Liver (tissue), 9 donors: Measurements from ENCODE around the gene DLX2. TPM values are rescaled to one million over a fixed set of nuclear protein-coding genes. Genes with fewer than 3 reads are reported as not detected.

ENCODE experiments used
- DNase-seq: peaks from one replicate; pipeline ENCODE4 v3.0.0-alpha.2; 2017; ENCODE audit warnings: low spot score
- H3K27ac ChIP-seq, 2 donors: one replicate each; pipeline ENCODE4 v1.7.0; 2013; ENCODE audit warnings: inconsistent platforms in 2 of 2, low read length in 2 of 2, control low read depth in 1 of 2, low read depth in 1 of 2, mild to moderate bottlenecking in 1 of 2
- H3K27me3 ChIP-seq, 4 donors: one replicate each; pipeline versions ENCODE4 v1.6.1 to v1.7.0; 2013; ENCODE audit warnings: low read length in 3 of 4, inconsistent platforms in 1 of 4, mild to moderate bottlenecking in 1 of 4, moderate library complexity in 1 of 4; ENCODE audit not compliant: control insufficient read depth in 4 of 4, insufficient read depth in 4 of 4
- H3K36me3 ChIP-seq, 4 donors: one replicate each; pipeline versions ENCODE4 v1.6.1 to v1.7.0; 2013; ENCODE audit warnings: low read length in 3 of 4, mild to moderate bottlenecking in 3 of 4, low read depth in 1 of 4, moderate library complexity in 1 of 4; ENCODE audit not compliant: control insufficient read depth in 4 of 4, insufficient read depth in 3 of 4
- H3K4me1 ChIP-seq, 4 donors: one replicate each; pipeline versions ENCODE4 v1.6.1 to v1.7.0; 2013; ENCODE audit warnings: low read length in 3 of 4, mild to moderate bottlenecking in 3 of 4, moderate library complexity in 1 of 4; ENCODE audit not compliant: control insufficient read depth in 4 of 4, insufficient read depth in 4 of 4
- H3K4me3 ChIP-seq, 3 donors: one replicate each; pipeline versions ENCODE4 v1.6.1 to v1.7.0; 2013; ENCODE audit warnings: low read length in 3 of 3, control low read depth in 1 of 3, low read depth in 1 of 3, mild to moderate bottlenecking in 1 of 3
- H3K9ac ChIP-seq, 2 donors: one replicate each; pipeline ENCODE4 v1.7.0; 2013; ENCODE audit warnings: low read length in 2 of 2, mild to moderate bottlenecking in 2 of 2, moderate library complexity in 2 of 2, control low read depth in 1 of 2, low read depth in 1 of 2
- H3K9me3 ChIP-seq, 4 donors: one replicate each; pipeline versions ENCODE4 v1.6.1 to v1.7.0; 2013; ENCODE audit warnings: low read length in 3 of 4; ENCODE audit not compliant: control insufficient read depth in 4 of 4
- ATF3 ChIP-seq: IDR thresholded peaks from 2 replicates; pipeline ENCODE4 v1.6.1; 2016; ENCODE audit warnings: antibody characterized with exemption
- CTCF ChIP-seq: fragments of 150-350 bp; IDR thresholded peaks from 2 replicates; pipeline ENCODE4 v1.5.1; 2017; ENCODE audit warnings: improper control_type of control experiment, low read depth, low read length; ENCODE audit not compliant: missing input control
- EGR1 ChIP-seq, 2 donors: IDR thresholded peaks; 2 replicates each; pipeline ENCODE4 v1.6.1; 2016 to 2018; ENCODE audit warnings: antibody characterized with exemption in 2 of 2, low read depth in 2 of 2
- FOXA1 ChIP-seq: IDR thresholded peaks from 2 replicates; pipeline ENCODE4 v1.6.1; 2016; ENCODE audit warnings: antibody characterized with exemption
- FOXA2 ChIP-seq: IDR thresholded peaks from 2 replicates; pipeline ENCODE4 v1.6.1; 2016; ENCODE audit warnings: antibody characterized with exemption
- HNF4G ChIP-seq: IDR thresholded peaks from 2 replicates; pipeline ENCODE4 v1.6.1; 2016; ENCODE audit warnings: antibody characterized with exemption
- MAX ChIP-seq: IDR thresholded peaks from 2 replicates; pipeline ENCODE4 v1.6.1; 2016; ENCODE audit warnings: antibody characterized with exemption
- NR2F2 ChIP-seq: IDR thresholded peaks from 2 replicates; pipeline ENCODE4 v1.6.1; 2016; ENCODE audit warnings: antibody characterized with exemption
- RAD21 ChIP-seq, 2 donors: IDR thresholded peaks; 2 replicates each; pipeline ENCODE4 v1.6.1; 2016; ENCODE audit warnings: antibody characterized with exemption in 2 of 2, mild to moderate bottlenecking in 2 of 2
- REST ChIP-seq: IDR thresholded peaks from 2 replicates; pipeline ENCODE4 v1.6.1; 2016; ENCODE audit warnings: antibody characterized with exemption, mild to moderate bottlenecking
- RXRA ChIP-seq, 2 donors: IDR thresholded peaks; 2 replicates each; pipeline ENCODE4 v1.6.1; 2017 to 2018; ENCODE audit warnings: antibody characterized with exemption in 2 of 2, mild to moderate bottlenecking in 1 of 2
- SP1 ChIP-seq: IDR thresholded peaks from 2 replicates; pipeline ENCODE4 v1.6.1; 2018; ENCODE audit warnings: antibody characterized with exemption, mild to moderate bottlenecking
- TAF1 ChIP-seq: conservative IDR thresholded peaks from 2 replicates; pipeline ENCODE4 v1.6.1; 2016; ENCODE audit warnings: antibody characterized with exemption, mild to moderate bottlenecking
- YY1 ChIP-seq: IDR thresholded peaks from 2 replicates; pipeline ENCODE4 v1.6.1; 2016; ENCODE audit warnings: antibody characterized with exemption, mild to moderate bottlenecking
- ZBTB33 ChIP-seq: IDR thresholded peaks from 2 replicates; pipeline ENCODE4 v1.6.1; 2016; ENCODE audit warnings: antibody characterized with exemption
- WGBS: extraction: QIAGEN DNeasy Blood & Tissue Kit; methylation state at CpG from one replicate; pipeline ENCODE4 v1.1.7; 2013; 5-methylcytosine and 5-hydroxymethylcytosine counted together
- polyA plus RNA-seq, 2 donors: library from polyadenylated mRNA; stranded (reverse) in 1 of 2; unstranded in 1 of 2; fragments of 200-250 nt in 1 of 2; fragments of >200 nt in 1 of 2; fragmentation: Nextera tagmentation in 1 of 2; extraction: Ambion mirVana in 1 of 2; gene quantifications; one replicate each; pipeline versions ENCODE4 v1.2.1 to v1.2.3, GENCODE V29; 2013 to 2015
- total RNA-seq, 2 donors: library from RNA; depleted of rRNA; stranded (reverse); fragments of >200 nt; gene quantifications; one replicate each; pipeline ENCODE4 v1.2.3, GENCODE V29; 2014
- donor health status: healthy.
- donor health status: healthy.
- donor health status: healthy.
- donor health status: healthy.
- donor health status: healthy.

DLX2 gene
- total and polyA plus RNA-seq, 4 donors = not detected

GRCh38 chr2:172056293-172056692, 46.4 kb downstream of the DLX2 start:
- Histone ChIP-seq H3K27me3 (no peaks in the 10 kb centered on the region), H3K27ac (no peak overlapping the region), H3K36me3 (no peaks in the 10 kb centered on the region), H3K4me3 (no peak overlapping the region), H3K4me1 (peaks cover 0 to 19% (median 15%) of the 10 kb centered on the region in 4 donors), H3K9me3 (no peaks in the 10 kb centered on the region), H3K9ac (no peak overlapping the region)
- WGBS = 95% methylated on average over 2 of the region's 2 CpGs
- TF ChIP-seq MAX = no peak
- TF ChIP-seq FOXA2 = no peak
- TF ChIP-seq YY1 = no peak
- TF ChIP-seq ATF3 = no peak
- TF ChIP-seq FOXA1 = no peak
- no peak for TF ChIP-seq RAD21 (IDR thresholded peaks at IDR 0.05)
- no peak for TF ChIP-seq CTCF
- no peak for TF ChIP-seq ZBTB33
- no peak for TF ChIP-seq NR2F2
- no peak for TF ChIP-seq REST
- no peak for TF ChIP-seq HNF4G
- no peak for TF ChIP-seq EGR1 (IDR thresholded peaks at IDR 0.05; ENCODE audit: low read depth in 2 of 2)
- TF ChIP-seq TAF1 = no peak
- no peak for TF ChIP-seq RXRA (IDR thresholded peaks at IDR 0.05)
- no peak for TF ChIP-seq SP1
- no peak for DNase-seq

- no peaks in the 10 kb centered on the region for H3K36me3 ChIP-seq
- H3K27me3 ChIP-seq = no peaks in the 10 kb centered on the region
- no peaks in the 10 kb centered on the region for H3K9me3 ChIP-seq
- TF ChIP-seq NR2F2 (no peak), SP1 (no peak), HNF4G (no peak), RXRA (IDR thresholded peaks at IDR 0.05) (no peak), YY1 (no peak), MAX (no peak), CTCF (no peak)
- no peak overlapping the region for H3K27ac ChIP-seq
- peaks cover 0 to 23% (median 15%) of the 10 kb centered on the region in 4 donors for H3K4me1 ChIP-seq
- WGBS = 87% methylated on average over 1 of the region's 1 CpG
- H3K9ac ChIP-seq = no peak overlapping the region
- no peak overlapping the region for H3K4me3 ChIP-seq
- DNase-seq = no peak
Observed at GRCh38 chr2:172053486-172053885, 49.2 kb downstream of the DLX2 start.
